ENCODE data around the gene OXTR.
A peak's percentile ranks its signal among the peaks of the same experiment; 100 is the strongest.

Gene OXTR

GRCh38 chr3:8741581-8742261, 27.7 kb downstream of the OXTR start:
- H3K4me3 ChIP-seq (ENCODE audit: low read length in 2 of 2): peak overlapping the region in 1 of 2 donors; percentile 29
- H3K4me1 ChIP-seq (ENCODE audit: control insufficient read depth, insufficient read depth, low read length): peaks cover 5% of the 10 kb centered on the region
- H3K27ac ChIP-seq (ENCODE audit: low read length): no peak overlapping the region
- peaks cover 2 to 6% of the 10 kb centered on the region in 2 donors for H3K27me3 ChIP-seq (ENCODE audit: control insufficient read depth in 1 of 2, insufficient read depth in 2 of 2, low read length in 2 of 2)
- H3K9me3 ChIP-seq (ENCODE audit: control insufficient read depth in 2 of 2, low read length in 2 of 2): no peaks in the 10 kb centered on the region
- H3K9ac ChIP-seq (ENCODE audit: low read length in 2 of 2): no peak overlapping the region
- H3K36me3 ChIP-seq (ENCODE audit: control insufficient read depth in 2 of 2, insufficient read depth in 2 of 2, low read length in 2 of 2): no peaks in the 10 kb centered on the region

GRCh38 chr3:8739757-8740504, 29.5 kb downstream of the OXTR start:
- Histone ChIP-seq H3K27me3 (ENCODE audit: control insufficient read depth in 1 of 2, insufficient read depth in 2 of 2, low read length in 2 of 2) (peaks cover 2 to 6% of the 10 kb centered on the region in 2 donors), H3K27ac (ENCODE audit: low read length) (no peak overlapping the region), H3K36me3 (ENCODE audit: control insufficient read depth in 2 of 2, insufficient read depth in 2 of 2, low read length in 2 of 2) (no peaks in the 10 kb centered on the region), H3K9me3 (ENCODE audit: control insufficient read depth in 2 of 2, low read length in 2 of 2) (no peaks in the 10 kb centered on the region), H3K4me3 (ENCODE audit: low read length in 2 of 2) (no peak overlapping the region), H3K4me1 (ENCODE audit: control insufficient read depth, insufficient read depth, low read length) (peaks cover 5% of the 10 kb centered on the region), H3K9ac (ENCODE audit: low read length in 2 of 2) (no peak overlapping the region)

GRCh38 chr3:8738639-8739038, 30.8 kb downstream of the OXTR start:
- peaks cover 5% of the 10 kb centered on the region for H3K4me1 ChIP-seq (ENCODE audit: control insufficient read depth, insufficient read depth, low read length)
- H3K27ac ChIP-seq (ENCODE audit: low read length): no peak overlapping the region
- H3K9ac ChIP-seq (ENCODE audit: low read length in 2 of 2): no peak overlapping the region
- H3K27me3 ChIP-seq (ENCODE audit: control insufficient read depth in 1 of 2, insufficient read depth in 2 of 2, low read length in 2 of 2): peaks cover 2 to 6% of the 10 kb centered on the region in 2 donors
- no peaks in the 10 kb centered on the region for H3K9me3 ChIP-seq (ENCODE audit: control insufficient read depth in 2 of 2, low read length in 2 of 2)
- no peaks in the 10 kb centered on the region for H3K36me3 ChIP-seq (ENCODE audit: control insufficient read depth in 2 of 2, insufficient read depth in 2 of 2, low read length in 2 of 2)
- no peak overlapping the region for H3K4me3 ChIP-seq (ENCODE audit: low read length in 2 of 2)

GRCh38 chr3:8737823-8738222, 31.6 kb downstream of the OXTR start:
- no peak overlapping the region for H3K9ac ChIP-seq (ENCODE audit: low read length in 2 of 2)
- H3K36me3 ChIP-seq (ENCODE audit: control insufficient read depth in 2 of 2, insufficient read depth in 2 of 2, low read length in 2 of 2): no peaks in the 10 kb centered on the region
- H3K4me3 ChIP-seq (ENCODE audit: low read length in 2 of 2): no peak overlapping the region
- peaks cover 5% of the 10 kb centered on the region for H3K4me1 ChIP-seq (ENCODE audit: control insufficient read depth, insufficient read depth, low read length)
- H3K9me3 ChIP-seq (ENCODE audit: control insufficient read depth in 2 of 2, low read length in 2 of 2): no peaks in the 10 kb centered on the region
- H3K27ac ChIP-seq (ENCODE audit: low read length): no peak overlapping the region
- H3K27me3 ChIP-seq (ENCODE audit: control insufficient read depth in 1 of 2, insufficient read depth in 2 of 2, low read length in 2 of 2): peaks cover 2 to 6% of the 10 kb centered on the region in 2 donors

- no peaks in the 10 kb centered on the region for H3K9me3 ChIP-seq (ENCODE audit: control insufficient read depth in 2 of 2, low read length in 2 of 2)
- no peaks in the 10 kb centered on the region for H3K36me3 ChIP-seq (ENCODE audit: control insufficient read depth in 2 of 2, insufficient read depth in 2 of 2, low read length in 2 of 2)
- H3K27ac ChIP-seq (ENCODE audit: low read length): no peak overlapping the region
- H3K27me3 ChIP-seq (ENCODE audit: control insufficient read depth in 1 of 2, insufficient read depth in 2 of 2, low read length in 2 of 2): peaks cover 2 to 6% of the 10 kb centered on the region in 2 donors
- no peak overlapping the region for H3K4me3 ChIP-seq (ENCODE audit: low read length in 2 of 2)
- H3K4me1 ChIP-seq (ENCODE audit: control insufficient read depth, insufficient read depth, low read length): peaks cover 5% of the 10 kb centered on the region
- no peak overlapping the region for H3K9ac ChIP-seq (ENCODE audit: low read length in 2 of 2)
Measured at GRCh38 chr3:8737301-8737700, 32.1 kb downstream of the OXTR start.

- H3K27ac ChIP-seq (ENCODE audit: low read length): no peak overlapping the region
- no peak overlapping the region for H3K4me3 ChIP-seq (ENCODE audit: low read length in 2 of 2)
- peaks cover 4% of the 10 kb centered on the region for H3K4me1 ChIP-seq (ENCODE audit: control insufficient read depth, insufficient read depth, low read length)
- no peak overlapping the region for H3K9ac ChIP-seq (ENCODE audit: low read length in 2 of 2)
- H3K27me3 ChIP-seq (ENCODE audit: control insufficient read depth in 1 of 2, insufficient read depth in 2 of 2, low read length in 2 of 2): peaks cover under 1 to 2% of the 10 kb centered on the region in 2 donors
- no peaks in the 10 kb centered on the region for H3K36me3 ChIP-seq (ENCODE audit: control insufficient read depth in 2 of 2, insufficient read depth in 2 of 2, low read length in 2 of 2)
- no peaks in the 10 kb centered on the region for H3K9me3 ChIP-seq (ENCODE audit: control insufficient read depth in 2 of 2, low read length in 2 of 2)
Measured at GRCh38 chr3:8736436-8736835, 33.0 kb downstream of the OXTR start.

GRCh38 chr3:8734908-8735307, 34.5 kb downstream of the OXTR start:
- Histone ChIP-seq H3K27ac (ENCODE audit: low read length) (no peak overlapping the region), H3K9ac (ENCODE audit: low read length in 2 of 2) (no peak overlapping the region), H3K27me3 (ENCODE audit: control insufficient read depth in 1 of 2, insufficient read depth in 2 of 2, low read length in 2 of 2) (no peaks in the 10 kb centered on the region), H3K9me3 (ENCODE audit: control insufficient read depth in 2 of 2, low read length in 2 of 2) (no peaks in the 10 kb centered on the region), H3K36me3 (ENCODE audit: control insufficient read depth in 2 of 2, insufficient read depth in 2 of 2, low read length in 2 of 2) (no peaks in the 10 kb centered on the region), H3K4me3 (ENCODE audit: low read length in 2 of 2) (no peak overlapping the region), H3K4me1 (ENCODE audit: control insufficient read depth, insufficient read depth, low read length) (no peaks in the 10 kb centered on the region)

GRCh38 chr3:8734137-8734878, 35.1 kb downstream of the OXTR start:
- no peak overlapping the region for H3K4me3 ChIP-seq (ENCODE audit: low read length in 2 of 2)
- H3K27ac ChIP-seq (ENCODE audit: low read length): no peak overlapping the region
- no peaks in the 10 kb centered on the region for H3K36me3 ChIP-seq (ENCODE audit: control insufficient read depth in 2 of 2, insufficient read depth in 2 of 2, low read length in 2 of 2)
- no peaks in the 10 kb centered on the region for H3K9me3 ChIP-seq (ENCODE audit: control insufficient read depth in 2 of 2, low read length in 2 of 2)
- no peaks in the 10 kb centered on the region for H3K27me3 ChIP-seq (ENCODE audit: control insufficient read depth in 1 of 2, insufficient read depth in 2 of 2, low read length in 2 of 2)
- H3K9ac ChIP-seq (ENCODE audit: low read length in 2 of 2): no peak overlapping the region
- no peaks in the 10 kb centered on the region for H3K4me1 ChIP-seq (ENCODE audit: control insufficient read depth, insufficient read depth, low read length)

GRCh38 chr3:8733332-8734094, 35.9 kb downstream of the OXTR start, which contains the start of gene CAV3:
CAV3 (plus strand) TSS chr3:8733802; CDS start chr3:8733877, 75 bp downstream.
- Histone ChIP-seq H3K4me1 (ENCODE audit: control insufficient read depth, insufficient read depth, low read length) (no peaks in the 10 kb centered on the region), H3K36me3 (ENCODE audit: control insufficient read depth in 2 of 2, insufficient read depth in 2 of 2, low read length in 2 of 2) (no peaks in the 10 kb centered on the region), H3K9ac (ENCODE audit: low read length in 2 of 2) (no peak within 1 kb of the TSS), H3K27ac (ENCODE audit: low read length) (no peak within 1 kb of the TSS), H3K9me3 (ENCODE audit: control insufficient read depth in 2 of 2, low read length in 2 of 2) (no peaks in the 10 kb centered on the region), H3K4me3 (ENCODE audit: low read length in 2 of 2) (no peak within 1 kb of the TSS), H3K27me3 (ENCODE audit: control insufficient read depth in 1 of 2, insufficient read depth in 2 of 2, low read length in 2 of 2) (no peaks in the 10 kb centered on the region)

- H3K36me3 ChIP-seq (ENCODE audit: control insufficient read depth in 2 of 2, insufficient read depth in 2 of 2, low read length in 2 of 2): no peaks in the 10 kb centered on the region
- no peaks in the 10 kb centered on the region for H3K4me1 ChIP-seq (ENCODE audit: control insufficient read depth, insufficient read depth, low read length)
- H3K9me3 ChIP-seq (ENCODE audit: control insufficient read depth in 2 of 2, low read length in 2 of 2): no peaks in the 10 kb centered on the region
- H3K27me3 ChIP-seq (ENCODE audit: control insufficient read depth in 1 of 2, insufficient read depth in 2 of 2, low read length in 2 of 2): no peaks in the 10 kb centered on the region
- no peak overlapping the region for H3K9ac ChIP-seq (ENCODE audit: low read length in 2 of 2)
- H3K4me3 ChIP-seq (ENCODE audit: low read length in 2 of 2): no peak overlapping the region
- H3K27ac ChIP-seq (ENCODE audit: low read length): no peak overlapping the region
Measured at GRCh38 chr3:8732413-8732812, 37.0 kb downstream of the OXTR start.

Measured in stomach smooth muscle (tissue), 2 donors.